IMR-90 (cell line): Measurements from ENCODE around the gene PALMD. TPM values are rescaled to one million over a fixed set of nuclear protein-coding genes. Genes with fewer than 3 reads are reported as not detected.

Experiments used
- ATAC-seq: fragments of 200-7000 bp; cut with Tn5 transposase; 2 replicates; pipeline ENCODE4 v1.9.1; 2020; ENCODE audit warnings: low read depth, mild to moderate bottlenecking, moderate library complexity
- BruUV-seq: library from RNA; stranded (reverse); fragments of 400-500 nt; replicated peaks from 2 replicates; lab custom pipeline; 2021; lab: Mats Ljungman, UMichigan
- CTCF ChIA-PET: fragments of 300-600 bp; formaldehyde crosslinking; extraction: SDS; loops from one replicate; lab custom pipeline; 2021; ENCODE audit warnings: antibody characterized with exemption; lab: Yijun Ruan, JAX
- POLR2A ChIA-PET: fragments of 300-600 bp; sonication (Branson Sonifier 250); formaldehyde crosslinking; loops from one replicate; lab custom pipeline; 2022; ENCODE audit warnings: antibody characterized with exemption; ENCODE audit not compliant: unreplicated experiment; lab: Charles Lee
- DNase-seq: peaks from one replicate; pipeline ENCODE4 v3.0.0; 2013
- H2AFZ ChIP-seq: replicated peaks from 2 replicates; pipeline ENCODE3; 2013; ENCODE audit warnings: low read length, mild to moderate bottlenecking; ENCODE audit not compliant: poor library complexity
- H2AK5ac ChIP-seq: 2 replicates; pipeline ENCODE4 v1.6.1; 2013; ENCODE audit warnings: low read depth, low read length, inconsistent platforms
- H2AK9ac ChIP-seq: replicated peaks from 2 replicates; pipeline ENCODE3; 2013; ENCODE audit warnings: mild to moderate bottlenecking, low read depth, low read length, moderate library complexity; ENCODE audit not compliant: poor library complexity
- H2BK120ac ChIP-seq: 2 replicates; pipeline ENCODE4 v1.6.1; 2013; ENCODE audit warnings: low read depth, low read length, inconsistent platforms
- H2BK15ac ChIP-seq: 3 replicates; pipeline ENCODE4 v1.6.1; 2013; ENCODE audit warnings: low read depth, low read length, inconsistent platforms
- H2BK20ac ChIP-seq: 2 replicates; pipeline ENCODE4 v1.6.1; 2013; ENCODE audit warnings: low read depth, mild to moderate bottlenecking, inconsistent platforms, low read length, moderate library complexity
- H2BK5ac ChIP-seq: 2 replicates; pipeline ENCODE4 v1.6.1; 2013; ENCODE audit warnings: mild to moderate bottlenecking, low read depth, low read length, inconsistent platforms; ENCODE audit not compliant: poor library complexity, severe bottlenecking
- H3K14ac ChIP-seq: replicated peaks from 2 replicates; pipeline ENCODE4 v1.6.1; 2013; ENCODE audit warnings: low read depth, low read length, inconsistent platforms
- H3K18ac ChIP-seq: 2 replicates; pipeline ENCODE4 v1.6.1; 2013; ENCODE audit warnings: low read depth, low read length, control low read depth
- H3K23ac ChIP-seq: 2 replicates; pipeline ENCODE4 v1.6.1; 2013; ENCODE audit warnings: low read depth, low read length, inconsistent platforms
- H3K27ac ChIP-seq: 2 replicates; pipeline ENCODE4 v1.5.1; 2013; ENCODE audit warnings: mild to moderate bottlenecking, control low read depth, low read length; ENCODE audit not compliant: insufficient read depth
- H3K27me3 ChIP-seq: 2 replicates; pipeline ENCODE4 v1.6.1; 2013; ENCODE audit warnings: low read length; ENCODE audit not compliant: control insufficient read depth, insufficient read depth
- H3K36me3 ChIP-seq: 2 replicates; pipeline ENCODE4 v1.6.1; 2013; ENCODE audit warnings: low read length, mixed read lengths; ENCODE audit not compliant: control insufficient read depth, insufficient read depth
- H3K4ac ChIP-seq: 2 replicates; pipeline ENCODE4 v1.6.1; 2013; ENCODE audit warnings: low read depth, low read length, inconsistent platforms
- H3K4me1 ChIP-seq: 2 replicates; pipeline ENCODE4 v1.6.1; 2013; ENCODE audit warnings: low read length, mixed read lengths; ENCODE audit not compliant: control insufficient read depth, insufficient read depth
- H3K4me2 ChIP-seq: 2 replicates; pipeline ENCODE4 v1.6.1; 2013; ENCODE audit warnings: low read depth, mild to moderate bottlenecking, control low read depth, low read length, moderate library complexity
- H3K4me3 ChIP-seq: 2 replicates; pipeline ENCODE4 v1.5.1; 2013; ENCODE audit warnings: low read depth, mild to moderate bottlenecking, control low read depth, low read length, moderate library complexity; ENCODE audit not compliant: insufficient read depth
- H3K56ac ChIP-seq: 2 replicates; pipeline ENCODE4 v1.6.1; 2013; ENCODE audit warnings: low read length, inconsistent platforms; ENCODE audit not compliant: insufficient read depth; ENCODE audit errors: extremely low read depth
- H3K79me1 ChIP-seq, 2 experiments: 2 replicates each; pipeline ENCODE4 v1.6.1; 2013; ENCODE audit warnings: low read length in 2 of 2, inconsistent platforms in 1 of 2, low read depth in 1 of 2
- H3K9ac ChIP-seq: 2 replicates; pipeline ENCODE4 v1.6.1; 2013; ENCODE audit warnings: low read depth, low read length, control low read depth
- H3K9me1 ChIP-seq: 2 replicates; pipeline ENCODE4 v1.6.1; 2013; ENCODE audit warnings: low read length, inconsistent platforms; ENCODE audit not compliant: insufficient read depth
- H3K9me3 ChIP-seq: 2 replicates; pipeline ENCODE4 v1.6.1; 2013; ENCODE audit warnings: low read length; ENCODE audit not compliant: control insufficient read depth, insufficient read depth
- H4K20me1 ChIP-seq: 2 replicates; pipeline ENCODE4 v1.6.1; 2013; ENCODE audit warnings: low read length, inconsistent platforms; ENCODE audit not compliant: insufficient read depth
- H4K5ac ChIP-seq: 2 replicates; pipeline ENCODE4 v1.6.1; 2013; ENCODE audit warnings: mild to moderate bottlenecking, low read depth, low read length, control low read depth
- H4K8ac ChIP-seq, 2 experiments: 2 replicates each; pipeline ENCODE4 v1.6.1; 2013; ENCODE audit warnings: low read depth in 2 of 2, low read length in 2 of 2, control low read depth in 1 of 2, inconsistent platforms in 1 of 2
- H4K91ac ChIP-seq: 2 replicates; pipeline ENCODE4 v1.6.1; 2013; ENCODE audit warnings: low read depth, low read length, inconsistent platforms; ENCODE audit not compliant: insufficient read depth
- BHLHE40 ChIP-seq: fragments of 150-350 bp; IDR thresholded peaks from 2 replicates; pipeline ENCODE4 v1.6.1; 2016; ENCODE audit warnings: mild to moderate bottlenecking, low read depth, low read length
- CEBPB ChIP-seq: IDR thresholded peaks from 2 replicates; pipeline ENCODE4 v1.6.1; 2012; ENCODE audit warnings: low read depth, low read length, improper control_type of control experiment
- CHD1 ChIP-seq: IDR thresholded peaks from 2 replicates; pipeline ENCODE4 v1.6.1; 2012; ENCODE audit warnings: low read depth, low read length, improper control_type of control experiment
- CTCF ChIP-seq: conservative IDR thresholded peaks from 2 replicates; pipeline ENCODE4 v1.5.1; 2012; ENCODE audit warnings: mild to moderate bottlenecking, low read depth, low read length, improper control_type of control experiment
- ELK1 ChIP-seq: fragments of 150-350 bp; IDR thresholded peaks from 2 replicates; pipeline ENCODE4 v1.6.1; 2016; ENCODE audit warnings: low read depth, mild to moderate bottlenecking, low read length, moderate library complexity, borderline replicate concordance
- FOS ChIP-seq: fragments of 150-350 bp; IDR thresholded peaks from 2 replicates; pipeline ENCODE4 v1.6.1; 2016; ENCODE audit warnings: low read depth, low read length
- MAFK ChIP-seq: IDR thresholded peaks from 2 replicates; pipeline ENCODE4 v1.6.1; 2012; ENCODE audit warnings: low read depth, low read length, improper control_type of control experiment
- MAZ ChIP-seq: IDR thresholded peaks from 2 replicates; pipeline ENCODE4 v1.6.1; 2012; ENCODE audit warnings: low read depth, mild to moderate bottlenecking, low read length, improper control_type of control experiment, moderate library complexity, borderline replicate concordance
- MXI1 ChIP-seq: IDR thresholded peaks from 2 replicates; pipeline ENCODE4 v1.6.1; 2012; ENCODE audit warnings: low read depth, mild to moderate bottlenecking, low read length, moderate library complexity, borderline replicate concordance
- NFE2L2 ChIP-seq: fragments of 150-350 bp; IDR thresholded peaks from 2 replicates; pipeline ENCODE4 v1.6.1; 2016; ENCODE audit warnings: low read depth, mild to moderate bottlenecking, low read length
- POLR2A ChIP-seq: IDR thresholded peaks from 2 replicates; pipeline ENCODE4 v1.6.1; 2012; ENCODE audit warnings: mild to moderate bottlenecking, low read depth, low read length
- RAD21 ChIP-seq: IDR thresholded peaks from 2 replicates; pipeline ENCODE4 v1.6.1; 2012; ENCODE audit warnings: low read length, improper control_type of control experiment
- SMC3 ChIP-seq: fragments of 150-350 bp; IDR thresholded peaks from 2 replicates; pipeline ENCODE4 v1.6.1; 2016; ENCODE audit warnings: low read depth, mild to moderate bottlenecking, antibody characterized with exemption, low read length, moderate library complexity
- dilution Hi-C: fragments of 300-500 bp; cut with HindIII; formaldehyde crosslinking; loops from one replicate; pipeline ENCODE4 v1.14.3; 2018; ENCODE audit warnings: low sequenced_read_pairs; ENCODE audit not compliant: unreplicated experiment
- in situ Hi-C: fragments of 300-500 bp; cut with MboI; formaldehyde crosslinking; loops from 3 replicates; pipeline ENCODE4 v1.14.3; 2019; ENCODE audit warnings: low sequenced_read_pairs, inconsistent platforms, mixed read lengths
- intact Hi-C: fragments of 100-400 bp; cut with micrococcal nuclease; formaldehyde crosslinking; loops from 2 replicates; pipeline ENCODE4 v1.10.0; 2022
- polyA plus RNA-seq, 3 experiments: library from polyadenylated mRNA; depleted of rRNA; stranded (reverse); fragments of >200 nt; gene quantifications; 2 replicates each; pipeline ENCODE4 v1.2.3, GENCODE V29; 2012; ENCODE audit warnings: low replicate concordance in 1 of 3
- total RNA-seq: library from RNA; depleted of rRNA; stranded (reverse); fragments of >200 nt; gene quantifications from 2 replicates; pipeline ENCODE4 v1.2.3, GENCODE V29; 2012

PALMD gene
- total and polyA plus RNA-seq, 2 of the 4 experiments (the other 2 are of a cell fraction) = 0.51 to 0.72 TPM

GRCh38 chr1:99702221-99702620 lies 56.3 kb downstream of the PALMD start:
- POLR2A ChIA-PET = no interaction called here
- no peak overlapping the region for H4K91ac ChIP-seq
- no peaks in the 10 kb centered on the region for H3K79me1 ChIP-seq
- CTCF ChIA-PET = no interaction called here
- H2AK9ac ChIP-seq = no peak overlapping the region
- no peaks in the 10 kb centered on the region for H3K9me1 ChIP-seq
- peaks cover 3% of the 10 kb centered on the region; the same call in 1 of the 2 replicates for H3K9me3 ChIP-seq
- H3K56ac ChIP-seq = no peak overlapping the region
- H2AFZ ChIP-seq = no peak overlapping the region
- H3K14ac ChIP-seq = no peak overlapping the region
- TF ChIP-seq CTCF (no peak), MAFK (no peak), POLR2A (no peak), CHD1 (no peak), NFE2L2 (no peak), CEBPB (no peak), ELK1 (no peak), RAD21 (no peak), BHLHE40 (no peak), MAZ (no peak), MXI1 (no peak), FOS (no peak), SMC3 (no peak)
- no peak overlapping the region for H3K18ac ChIP-seq
- in situ Hi-C loops = loop anchor here (10.0 kb wide), 1 partner anchor 907 kb away; no protein-coding TSS in a partner anchor
- dilution Hi-C loops = no loop called here
- intact Hi-C loops = loop anchor here (10.0 kb wide), 1 partner anchor 817 kb away; no protein-coding TSS in a partner anchor
- no peaks in the 10 kb centered on the region for H4K20me1 ChIP-seq
- no peak overlapping the region for H3K27ac ChIP-seq
- no peak overlapping the region for H3K23ac ChIP-seq
- no peaks in the 10 kb centered on the region for H3K36me3 ChIP-seq
- H2BK15ac ChIP-seq = no peak overlapping the region
- H3K27me3 ChIP-seq = 0 out of 2 replicates have a peak, but pooled peaks cover 2% of the 10 kb centered on the region
- no peak overlapping the region for H4K5ac ChIP-seq
- H2BK5ac ChIP-seq = no peak overlapping the region
- H3K9ac ChIP-seq = no peak overlapping the region
- no peak overlapping the region for H2AK5ac ChIP-seq
- H3K4me3 ChIP-seq = no peak overlapping the region
- H2BK20ac ChIP-seq = no peak overlapping the region
- no peak overlapping the region for H3K4me2 ChIP-seq
- ATAC-seq (no peak; the same call in 1 of the 2 replicates), DNase-seq (peak; percentile 15)
- H4K8ac ChIP-seq = no peak overlapping the region
- no TSS peak for BruUV-seq
- no peak overlapping the region for H3K4ac ChIP-seq
- no peaks in the 10 kb centered on the region for H3K4me1 ChIP-seq
- no peak overlapping the region for H2BK120ac ChIP-seq
